Stimulated activated CD4-positive, alpha-beta T cell treated with anti-CD3 and anti-CD28 coated beads, Interleukin-1b, Interleukin-23, amount 100 ng/mL, for 1 hour (primary cell): ENCODE measurements around the gene EFCAB11.

Source experiments
- DNase-seq, 2 donors: peaks; one replicate each; pipeline ENCODE4 v3.0.0-alpha.2; 2020; ENCODE audit warnings: low read depth in 2 of 2

EFCAB11 gene, protein sequence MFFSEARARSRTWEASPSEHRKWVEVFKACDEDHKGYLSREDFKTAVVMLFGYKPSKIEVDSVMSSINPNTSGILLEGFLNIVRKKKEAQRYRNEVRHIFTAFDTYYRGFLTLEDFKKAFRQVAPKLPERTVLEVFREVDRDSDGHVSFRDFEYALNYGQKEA

GRCh38 chr14:89954070-89955021, at the start of gene EFCAB11:
EFCAB11 (minus strand) TSS chr14:89954730; CDS start chr14:89954660, 70 bp downstream.
- peak; percentile 82 to 87 for DNase-seq

DNA sequence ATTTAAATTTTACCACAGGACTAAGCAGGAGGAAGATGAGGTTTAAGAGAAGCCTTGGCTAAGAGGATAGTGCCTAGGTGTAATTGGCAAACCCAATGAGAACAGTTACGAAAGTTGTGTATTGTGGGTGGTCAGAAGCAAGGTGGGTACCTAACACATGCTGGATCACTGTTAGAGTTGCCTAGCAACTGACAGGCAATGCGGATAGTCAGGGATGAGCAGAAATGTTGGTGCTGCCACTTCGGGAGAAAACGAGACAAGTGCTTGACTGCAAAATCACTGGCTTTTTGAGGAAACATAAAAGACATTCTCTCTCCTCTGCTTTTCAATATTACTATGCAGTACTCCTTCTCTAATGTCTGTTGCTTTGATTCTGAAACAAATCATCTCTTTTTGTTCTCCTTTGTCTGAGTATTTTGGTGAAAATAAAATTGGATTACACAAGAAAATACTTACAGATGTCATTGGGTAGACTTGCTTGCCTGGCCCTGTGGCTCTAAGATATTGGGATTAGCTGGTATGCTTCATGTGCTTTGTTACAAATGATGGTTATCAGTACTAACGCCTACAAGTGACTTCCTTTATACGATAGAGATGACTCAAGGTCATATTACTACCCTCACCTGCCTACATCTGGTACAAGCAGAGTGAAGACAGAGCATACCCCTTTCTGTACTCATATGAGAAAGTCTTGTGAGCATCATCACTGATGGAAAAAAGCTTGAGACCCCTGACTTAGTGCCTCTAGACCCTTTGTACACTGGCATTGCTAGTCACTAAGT, 49.2 kb upstream of the EFCAB11 start:
- DNase-seq: no peak

DNA sequence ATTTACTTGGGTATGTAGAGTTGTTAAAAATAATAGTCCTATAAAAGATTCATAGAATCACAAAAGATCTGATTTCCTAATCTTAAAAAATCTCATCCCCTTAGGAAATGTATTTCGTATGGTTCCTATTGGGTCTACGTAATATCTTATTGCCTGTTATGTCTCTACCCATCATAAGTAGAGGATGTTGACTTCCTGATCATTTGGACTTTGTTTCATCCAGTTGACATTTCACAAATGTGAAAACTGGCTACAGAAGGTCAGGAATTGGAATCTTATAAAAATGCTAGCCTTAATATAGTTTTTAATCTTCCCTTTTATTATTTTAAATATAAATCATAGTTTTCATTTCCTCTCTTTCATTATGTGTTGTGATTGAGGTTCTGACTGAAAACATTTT, 46.4 kb upstream of the EFCAB11 start:
- no peak for DNase-seq

DNA sequence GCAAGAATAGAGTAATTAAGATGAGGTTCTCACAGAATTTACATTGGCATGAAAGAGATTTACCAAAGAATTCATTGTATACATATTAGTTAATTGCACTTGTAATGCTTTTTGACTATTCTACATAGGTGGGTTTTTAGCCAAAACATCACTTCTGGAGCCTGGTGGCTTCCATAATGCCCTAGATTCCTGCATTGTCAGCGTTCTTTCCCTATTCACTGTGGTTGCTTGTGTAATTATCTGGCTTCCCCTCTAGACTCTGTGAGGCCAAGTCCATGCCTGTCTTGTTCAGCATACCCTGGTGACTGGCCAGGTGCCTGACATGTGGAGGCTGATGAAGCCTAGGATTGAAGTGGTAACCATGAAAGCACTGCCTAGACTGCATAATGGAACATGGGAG, 42.4 kb upstream of the EFCAB11 start:
- no peak for DNase-seq

DNA sequence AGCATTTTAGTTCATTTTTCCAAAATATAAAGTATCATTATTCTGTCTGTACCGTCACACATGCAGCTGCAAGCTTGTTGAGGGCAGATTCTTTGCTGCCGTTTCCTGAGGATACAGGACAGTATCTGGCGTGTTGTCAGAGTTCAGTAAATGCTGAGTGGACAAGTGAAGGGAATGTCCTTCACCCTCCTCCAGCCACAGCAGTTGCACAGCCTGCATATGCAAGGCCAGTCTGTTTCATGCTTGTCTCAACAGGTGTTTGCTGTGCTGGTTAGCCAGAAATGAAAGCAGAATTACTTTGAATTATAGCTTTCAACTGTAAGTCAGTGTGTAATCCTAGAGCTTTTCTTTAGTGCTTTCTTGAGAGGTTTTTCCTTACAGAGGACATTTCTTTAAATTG, 37.7 kb upstream of the EFCAB11 start:
- DNase-seq: no peak

GRCh38 chr14:89990623-89991275, 36.2 kb upstream of the EFCAB11 start:
- DNase-seq: no peak

DNA sequence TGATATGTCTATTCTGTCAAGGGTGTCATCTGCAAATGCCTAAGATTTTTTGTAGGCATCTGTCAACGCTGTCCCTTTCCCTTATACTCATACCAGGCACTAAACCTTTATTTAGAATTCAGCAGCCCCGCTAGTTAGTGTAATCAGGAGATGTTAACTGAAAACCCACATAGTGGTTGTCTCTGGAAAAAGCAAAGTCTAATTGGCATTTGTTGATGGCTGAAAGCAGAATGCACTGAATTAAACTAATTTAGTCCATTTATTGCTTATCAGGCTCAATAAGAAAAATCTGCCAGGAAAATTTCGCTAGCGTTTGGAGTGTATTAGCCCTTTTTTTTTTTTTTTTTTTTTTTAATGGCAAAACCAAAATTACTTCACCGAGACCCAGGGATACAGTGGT, 35.7 kb upstream of the EFCAB11 start:
- no peak for DNase-seq

- DNase-seq: no peak
Measured at GRCh38 chr14:89988787-89989186, 34.3 kb upstream of the EFCAB11 start.

DNA sequence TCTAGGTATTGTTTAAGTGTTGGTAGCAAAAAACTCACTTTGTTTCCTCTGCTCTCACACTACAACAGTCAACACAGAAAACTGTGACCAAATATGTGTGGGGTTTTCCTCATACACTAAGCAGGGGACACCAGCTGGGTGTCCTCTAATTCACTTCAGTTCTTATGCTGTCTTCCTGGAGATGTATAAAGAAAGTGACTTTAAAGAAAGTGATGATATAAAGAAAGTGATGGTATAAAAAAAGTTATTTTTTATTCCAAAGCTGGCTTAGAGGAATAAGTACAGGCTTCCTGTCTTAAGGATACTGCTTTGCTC, 32.6 kb upstream of the EFCAB11 start:
- no peak for DNase-seq

DNA sequence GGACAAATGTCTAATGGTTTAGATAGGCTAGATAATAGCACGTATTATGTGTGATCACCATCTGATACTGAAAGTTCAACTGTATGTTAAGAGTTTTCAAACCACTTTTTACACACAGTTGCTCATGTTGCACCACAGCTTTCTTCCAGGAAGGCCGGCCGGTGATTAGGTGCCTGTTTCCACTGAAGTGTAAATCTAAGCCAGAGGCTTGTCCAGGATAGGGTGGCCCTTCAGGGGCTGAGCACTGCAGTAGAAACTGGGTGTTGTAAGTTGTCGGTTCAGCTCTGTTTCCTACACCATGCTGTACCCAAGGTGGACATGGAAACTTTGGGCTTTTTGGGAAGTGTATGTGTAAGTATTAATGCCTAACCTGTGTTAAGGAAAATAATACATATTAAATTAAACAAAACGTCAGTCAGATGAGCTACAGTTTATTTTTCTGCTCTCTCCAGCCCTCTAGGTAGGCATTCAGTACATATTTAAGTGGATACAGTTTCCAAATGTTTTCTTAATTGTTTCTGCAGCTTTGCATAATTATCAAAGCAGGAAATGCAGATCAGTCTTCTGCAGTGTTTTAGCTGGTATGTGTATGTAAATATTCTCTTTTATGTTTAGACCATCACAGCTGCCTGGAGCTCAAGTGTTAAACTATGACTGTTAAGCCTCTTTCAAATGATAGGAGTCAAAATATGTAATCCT, 32.1 kb upstream of the EFCAB11 start:
- DNase-seq: no peak

- no peak for DNase-seq
Measured at GRCh38 chr14:89983375-89983774, 28.8 kb upstream of the EFCAB11 start.

DNA sequence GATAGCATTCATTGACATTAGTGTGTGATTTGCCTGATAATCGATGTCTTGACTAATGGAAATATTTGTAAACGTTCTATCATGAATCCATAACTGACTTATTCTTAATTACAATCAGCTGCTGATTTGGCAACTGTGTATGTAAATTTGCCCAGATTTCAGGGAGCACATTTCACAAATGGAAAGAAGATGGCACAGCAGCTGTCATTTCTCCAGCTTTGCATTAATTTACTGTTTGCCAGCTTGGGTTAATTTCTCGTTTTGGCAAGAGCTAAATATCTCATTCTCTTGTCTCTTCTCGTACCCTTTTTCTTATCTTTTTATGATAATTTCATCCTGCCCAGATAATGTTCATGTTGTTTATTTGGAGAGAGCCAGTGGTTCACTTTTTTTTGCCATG, 24.1 kb upstream of the EFCAB11 start:
- no peak for DNase-seq

DNA sequence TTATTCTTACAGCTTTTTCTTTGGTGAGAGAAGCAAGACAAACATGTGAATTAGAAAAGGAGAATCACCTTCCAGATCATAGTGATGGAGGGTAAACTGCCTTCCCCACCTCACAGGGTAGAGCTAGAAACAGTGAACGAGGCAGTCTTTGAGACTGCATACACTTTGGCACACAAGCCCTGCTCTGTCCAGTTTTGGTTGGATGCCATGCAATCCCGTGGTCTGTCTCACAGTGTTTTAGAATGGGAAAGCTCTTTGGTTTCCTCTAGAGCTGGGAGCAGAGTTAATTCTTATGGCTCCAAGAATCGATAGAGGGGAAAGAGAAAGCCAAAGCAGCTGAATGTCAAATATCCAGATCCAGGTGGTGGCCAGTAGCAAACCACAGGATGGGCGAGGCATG, 23.1 kb upstream of the EFCAB11 start:
- DNase-seq: no peak

DNA sequence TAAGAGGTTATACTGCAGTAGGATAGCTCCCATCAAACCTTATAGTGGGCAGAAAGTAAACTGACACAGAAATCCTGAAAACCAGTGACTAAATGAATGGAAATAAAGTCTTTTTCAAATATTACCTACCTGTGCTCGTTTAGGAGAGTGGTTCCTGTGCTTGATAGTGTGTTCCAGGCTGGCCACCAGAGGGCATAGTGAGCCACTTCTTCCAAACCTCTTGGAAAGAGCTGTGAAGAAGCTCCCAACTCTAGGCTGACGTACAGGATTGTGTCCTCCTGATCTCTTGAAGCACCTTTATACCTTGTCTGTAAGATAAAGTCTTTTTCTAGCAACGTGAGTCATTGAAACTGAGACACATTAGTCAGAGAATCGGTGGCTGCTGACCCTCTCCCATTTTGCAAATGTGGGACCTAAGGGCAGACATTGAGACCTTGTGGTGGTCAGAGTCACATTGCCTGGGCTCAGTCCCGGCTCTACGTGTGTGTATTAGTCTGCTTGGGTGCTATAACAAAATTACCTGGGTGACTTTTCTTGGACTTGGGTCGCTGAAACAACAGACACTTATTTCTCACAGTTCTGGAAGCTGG, 18.8 kb upstream of the EFCAB11 start:
- DNase-seq: no peak

DNA sequence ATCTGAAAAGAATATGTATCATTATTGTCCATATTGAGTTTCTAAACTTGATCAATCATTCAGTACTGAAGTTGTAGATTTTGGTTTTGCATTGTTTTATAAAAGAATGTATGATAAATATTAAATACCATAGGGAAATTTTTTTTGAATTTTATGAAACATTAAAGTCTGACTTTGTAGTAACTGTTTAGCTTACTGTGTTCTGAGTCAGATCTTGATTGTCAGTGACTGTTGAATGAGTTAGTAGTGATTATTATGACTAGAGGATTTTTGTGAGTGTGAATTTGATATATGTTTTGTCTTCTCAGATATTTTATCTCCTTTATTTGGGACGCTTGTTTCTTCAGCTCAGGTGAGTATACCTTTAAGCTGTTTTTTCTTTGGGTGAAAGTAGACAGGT, 11.3 kb upstream of the EFCAB11 start:
- no peak for DNase-seq

- DNase-seq: no peak
Measured at GRCh38 chr14:89963288-89963978, 8.9 kb upstream of the EFCAB11 start.

DNA sequence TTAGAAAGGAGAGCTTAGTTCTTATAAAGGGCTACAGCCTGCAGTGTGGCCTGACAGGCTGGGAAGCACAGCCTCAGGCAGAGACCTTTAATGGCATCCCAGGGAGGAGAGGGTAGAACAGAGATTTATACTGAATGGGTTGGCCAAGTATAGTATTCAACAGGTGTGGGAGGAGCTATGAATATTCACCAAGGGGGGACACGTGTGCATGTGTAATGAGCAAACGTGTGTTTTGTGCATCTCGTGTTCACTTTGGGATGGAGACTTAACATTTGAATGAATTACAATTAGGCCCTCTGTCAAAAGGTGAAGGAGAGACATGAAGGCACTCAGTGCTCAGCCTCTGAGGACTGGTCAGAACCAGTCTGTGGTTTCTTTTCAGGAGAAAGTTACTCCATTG, 6.4 kb upstream of the EFCAB11 start:
- no peak for DNase-seq

DNA sequence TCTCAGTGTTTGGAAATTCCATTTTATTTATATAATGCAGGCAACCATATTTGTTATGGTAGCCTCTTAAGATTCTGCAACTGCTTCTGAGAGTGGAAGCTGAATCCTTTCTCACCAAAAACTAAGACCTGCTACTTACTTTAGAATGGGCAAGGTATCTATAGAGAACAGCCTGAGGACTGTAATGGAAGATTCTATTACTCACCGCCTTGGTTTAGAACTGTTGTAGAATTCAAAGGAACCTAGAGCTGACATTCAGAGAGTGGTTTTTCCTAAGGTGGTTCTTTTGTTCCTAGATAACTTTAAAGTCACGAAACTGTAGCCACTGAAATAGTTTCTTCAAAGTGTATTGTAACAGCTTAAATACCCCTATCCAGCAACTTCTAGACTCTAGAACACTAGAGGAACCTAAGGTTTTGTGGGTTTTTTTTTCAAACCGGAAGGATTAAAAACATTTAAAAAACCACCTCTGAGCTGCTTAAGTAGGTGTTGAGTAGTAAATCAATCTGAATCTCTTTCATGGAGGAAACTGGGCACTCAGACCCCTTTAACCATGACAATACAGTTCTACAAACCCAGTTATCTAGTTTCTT, 5.4 kb upstream of the EFCAB11 start:
- DNase-seq: no peak

DNA sequence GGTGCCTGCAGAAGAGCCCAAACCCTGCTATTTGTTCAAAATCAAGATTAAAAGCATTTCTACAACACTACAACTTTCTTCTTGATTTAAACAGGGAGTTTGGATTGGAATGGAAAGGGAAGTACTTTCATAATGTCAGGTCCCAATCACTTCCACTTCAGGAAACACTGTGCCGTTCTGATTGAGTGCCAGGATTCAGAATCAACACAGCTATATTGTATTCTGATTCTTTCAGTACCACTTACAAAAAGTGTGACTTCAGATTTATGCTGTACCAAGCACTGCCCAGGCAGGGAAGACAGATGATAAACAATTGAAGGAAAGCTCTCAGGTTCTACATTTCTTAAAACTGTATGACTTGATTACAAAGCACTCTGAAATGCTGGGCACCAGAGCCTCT, 4.4 kb upstream of the EFCAB11 start:
- no peak for DNase-seq

DNA sequence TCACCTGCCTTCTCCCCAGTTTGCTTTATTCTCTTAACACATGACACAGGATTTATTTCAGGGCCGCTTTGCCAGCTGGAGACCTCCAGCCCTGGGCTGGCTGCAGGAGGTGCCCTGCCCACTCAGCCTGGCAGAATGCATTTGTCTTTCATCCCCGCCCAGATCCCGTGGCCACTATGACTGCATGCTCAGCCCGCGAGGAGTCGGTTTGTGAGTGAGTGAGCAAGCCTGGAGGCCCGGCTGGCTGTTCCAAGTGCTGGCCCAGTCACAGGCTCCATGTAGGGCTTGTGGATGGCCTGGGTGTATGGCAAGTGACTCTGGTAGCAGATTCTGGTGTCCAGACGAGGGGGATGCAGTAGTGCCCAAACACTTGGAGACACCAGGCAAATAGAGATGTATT, 3.3 kb upstream of the EFCAB11 start:
- no peak for DNase-seq
